Heart left ventricle (tissue), 16 donors: Measurements from ENCODE around the gene ELF4. TPM values are rescaled to one million over a fixed set of nuclear protein-coding genes. Genes with fewer than 3 reads are reported as not detected.

Experiments
- ATAC-seq, 4 donors: fragments of 200-7000 bp; cut with Tn5 transposase; one replicate each; pipeline ENCODE4 v1.9.1; 2020 to 2022; ENCODE audit warnings: moderate library complexity in 4 of 4, mild to moderate bottlenecking in 3 of 4, moderate number of reproducible peaks in 1 of 4
- DNase-seq, 5 donors: peaks; one replicate each; pipeline ENCODE4 v3.0.0-alpha.2; 2020
- H3K27ac ChIP-seq, 12 donors: fragments of 200-600 bp; sonication (generic) in 4 of 12; one replicate each; pipeline versions ENCODE4 v1.5.0 to v1.8.0; 2016 to 2022; ENCODE audit warnings: mild to moderate bottlenecking in 2 of 12
- H3K27me3 ChIP-seq, 9 donors: fragments of 200-600 bp; sonication (generic) in 2 of 9; one replicate each; pipeline versions ENCODE4 v1.5.1 to v1.8.0; 2016 to 2022; ENCODE audit warnings: mild to moderate bottlenecking in 3 of 9
- H3K36me3 ChIP-seq, 9 donors: fragments of 200-600 bp; sonication (generic) in 2 of 9; one replicate each; pipeline versions ENCODE4 v1.5.0 to v1.8.0; 2018 to 2022; ENCODE audit warnings: mild to moderate bottlenecking in 2 of 9
- H3K4me1 ChIP-seq, 12 donors: fragments of 200-600 bp; sonication (generic) in 4 of 12; one replicate each; pipeline versions ENCODE4 v1.5.0 to v1.8.0; 2016 to 2022; ENCODE audit warnings: mild to moderate bottlenecking in 3 of 12
- H3K4me3 ChIP-seq, 12 donors: fragments of 200-600 bp; sonication (generic) in 4 of 12; one replicate each; pipeline versions ENCODE4 v1.5.0 to v1.8.0; 2017 to 2022; ENCODE audit warnings: mild to moderate bottlenecking in 9 of 12, moderate library complexity in 4 of 12
- H3K9me3 ChIP-seq, 12 donors: fragments of 200-600 bp; sonication (generic) in 4 of 12; one replicate each; pipeline versions ENCODE4 v1.5.0 to v1.8.0; 2016 to 2022; ENCODE audit warnings: mild to moderate bottlenecking in 1 of 12
- CTCF ChIP-seq, 12 donors: fragments of 200-600 bp; sonication (generic) in 4 of 12; IDR thresholded peaks; one replicate each; pipeline versions ENCODE4 v1.5.0 to v1.8.0; 2018 to 2022; ENCODE audit warnings: antibody characterized with exemption in 12 of 12, mild to moderate bottlenecking in 5 of 12
- POLR2A ChIP-seq, 2 donors: fragments of 450-650 bp; IDR thresholded peaks; one replicate each; pipeline ENCODE4 v1.6.1; 2017; ENCODE audit warnings: antibody characterized with exemption in 2 of 2, mild to moderate bottlenecking in 2 of 2, moderate library complexity in 2 of 2
- WGBS, 4 donors: extraction: QIAGEN DNeasy Blood & Tissue Kit in 2 of 4; methylation state at CpG; one replicate each; pipeline versions ENCODE4 v1.1.5 to v1.1.7; 2013 to 2018; 5-methylcytosine and 5-hydroxymethylcytosine counted together
- intact Hi-C, 10 donors: fragments of 100-400 bp; cut with DNase I; formaldehyde crosslinking; loops; one replicate each; pipeline versions ENCODE4 v1.11.1 to v1.14.2; 2022
- polyA plus RNA-seq, 2 donors: library from polyadenylated mRNA; stranded (reverse); fragments of 200-250 nt; gene quantifications; one replicate each; pipeline ENCODE4 v1.2.3, GENCODE V29; 2013
- total RNA-seq, 9 donors: library from RNA; depleted of rRNA in 2 of 9; stranded (reverse); fragments of >200 nt in 2 of 9; fragmentation: NEBNext Ultra II Directional in 3 of 9; extraction: Animal tissue kit (Norgen Biotek cat#: 25700) in 3 of 9; gene quantifications; one replicate each; pipeline versions ENCODE4 v1.1.0 to v1.2.4, GENCODE V29; 2016 to 2023
- donor health status: ischemic (EF 13 %, LVEDD 7.1; RV severe dilation, severe dysfunction).
- donor health status: healthy with polysubstance abuse.
- donor health status: DM: no; HTN: yes; CAD: no.
- donor health status: DM: no; HTN: no; CAD: no.
- donor health status: ischemic (EF 25% LVEDD 6.9; RV normal size, moderate dysfunction).
- donor health status: ischemic (EF 25% LVEDD 5.7; RV mildly dilated, moderate dysfunction).
- donor health status: healthy.
- donor health status: DM: yes; HTN: yes; CAD: no.
- donor health status: ischemic (EF 35%, LVEDD 5.7; RV mildly dilated, moderate dysfunction).
- donor health status: nonischemic (EF 11% LVEDD 7.7; RV severe dilation, severe dysfunction).
- donor health status: DM: yes; HTN: yes; CAD: no.
- donor health status: PGD.
- donor health status: ischemic (EF 29% LVEDD 5.4; RV normal size, mild dysfunction).
- donor health status: nonischemic (EF 23%, LVEDD 6.1; RV moderate dilation, normal function).

The ELF4 gene
- total and polyA plus RNA-seq, 11 donors: 1.3 to 13.7 (median 3.2) TPM

- no peak for TF ChIP-seq CTCF (IDR thresholded peaks at IDR 0.05)
- no peak for TF ChIP-seq POLR2A (IDR thresholded peaks at IDR 0.05)
- H3K27me3 ChIP-seq: no peaks in the 10 kb centered on the region
- peaks cover 0 to 6% (median 0%) of the 10 kb centered on the region in 12 donors for H3K4me1 ChIP-seq
- WGBS, 4 donors: 75 to 87% (median 79%) methylated on average over 19 of the region's 19 CpGs
- H3K4me3 ChIP-seq: no peak overlapping the region
- intact Hi-C loops: loop anchor here in 8 of 10 donors (5.0 to 10.0 kb wide), 3 partner anchors 98 to 420 kb away; no protein-coding TSS in a partner anchor
- DNase-seq (no peak), ATAC-seq (no peak)
- H3K36me3 ChIP-seq: peaks cover 0 to 71% (median 52%) of the 10 kb centered on the region in 9 donors
- H3K27ac ChIP-seq: no peak overlapping the region
- H3K9me3 ChIP-seq: no peaks in the 10 kb centered on the region
Measured at GRCh38 chrX:130025256-130025655, 85.0 kb downstream of the ELF4 start.

- TF ChIP-seq CTCF (IDR thresholded peaks at IDR 0.05) (no peak), POLR2A (IDR thresholded peaks at IDR 0.05) (no peak)
- 26 to 46% (median 38%) methylated on average over 9 of the region's 9 CpGs for WGBS, 4 donors
- no peaks in the 10 kb centered on the region for H3K27me3 ChIP-seq
- intact Hi-C loops: loop anchor here in 5 of 10 donors (5.0 to 10.0 kb wide), 3 partner anchors 42 to 419 kb away; partner anchors contain the start of gene BCORL1 (in 1 of the 5)
- peak; percentile 80 to 98 (median 92) for ATAC-seq
- peak; percentile 76 to 82 (median 81) for DNase-seq
- H3K9me3 ChIP-seq: no peaks in the 10 kb centered on the region
- peaks cover 0 to 14% (median 5%) of the 10 kb centered on the region in 12 donors for H3K4me1 ChIP-seq
- peaks cover 0 to 59% (median 41%) of the 10 kb centered on the region in 9 donors for H3K36me3 ChIP-seq
- no peak overlapping the region for H3K4me3 ChIP-seq
- H3K27ac ChIP-seq: peak overlapping the region in 4 of 12 donors; percentile 6 to 41 (median 26)
Measured at GRCh38 chrX:130024127-130024526, 86.2 kb downstream of the ELF4 start.

GRCh38 chrX:130020661-130021324 lies 89.5 kb downstream of the ELF4 start:
- peaks cover 0 to 17% (median 8%) of the 10 kb centered on the region in 12 donors for H3K4me1 ChIP-seq
- no peak overlapping the region for H3K4me3 ChIP-seq
- 52 to 74% (median 66%) methylated on average over 12 to 15 of the region's 15 CpGs for WGBS, 4 donors
- no peaks in the 10 kb centered on the region for H3K9me3 ChIP-seq
- TF ChIP-seq POLR2A (IDR thresholded peaks at IDR 0.05): no peak
- no peak for TF ChIP-seq CTCF (IDR thresholded peaks at IDR 0.05)
- DNase-seq (no peak), ATAC-seq (no peak)
- peaks cover 0 to 51% (median 22%) of the 10 kb centered on the region in 9 donors for H3K36me3 ChIP-seq
- peak overlapping the region in 6 of 12 donors; percentile 13 to 42 (median 20) for H3K27ac ChIP-seq
- H3K27me3 ChIP-seq: no peaks in the 10 kb centered on the region
- intact Hi-C loops: loop anchor here in 5 of 10 donors (5.0 to 10.0 kb wide), 3 partner anchors 38 to 416 kb away; partner anchors contain the start of gene BCORL1 (in 1 of the 5)

DNA sequence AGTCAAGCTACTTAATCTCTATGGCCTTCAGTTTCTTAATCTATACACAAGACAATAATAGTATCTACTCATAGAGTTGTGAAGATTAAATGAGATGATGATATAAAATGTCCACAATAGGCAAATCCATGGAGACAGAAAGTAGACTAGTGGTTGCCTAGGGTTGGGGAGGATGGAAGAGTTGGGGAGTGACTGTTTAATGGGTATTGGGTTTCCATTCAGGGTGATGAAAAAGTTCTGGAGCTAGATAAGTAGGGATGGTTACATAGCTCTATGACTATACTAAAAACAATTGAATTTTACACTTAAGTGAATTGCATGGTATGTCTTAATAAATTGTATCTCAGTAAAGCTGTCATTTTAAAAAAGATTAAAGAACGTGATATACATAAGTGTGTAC lies 92.2 kb downstream of the ELF4 start:
- no peak for TF ChIP-seq CTCF (IDR thresholded peaks at IDR 0.05)
- no peak for TF ChIP-seq POLR2A (IDR thresholded peaks at IDR 0.05)
- Histone ChIP-seq H3K36me3 (peaks cover 0 to 45% (median 26%) of the 10 kb centered on the region in 9 donors), H3K9me3 (no peaks in the 10 kb centered on the region), H3K4me3 (no peak overlapping the region), H3K27me3 (no peaks in the 10 kb centered on the region), H3K4me1 (peaks cover 0 to 13% (median 8%) of the 10 kb centered on the region in 12 donors), H3K27ac (no peak overlapping the region)
- ATAC-seq: no peak
- no peak for DNase-seq
- intact Hi-C loops: loop anchor here in 1 of 10 donors (2.0 kb wide), 1 partner anchor 85 kb away; no protein-coding TSS in a partner anchor
- WGBS, 4 donors: 86 to 100% (median 92%) methylated on average over 1 of the region's 1 CpG
